H1 (cell line): ENCODE results near the gene POLR2A. TPM values are rescaled to one million over a fixed set of nuclear protein-coding genes. Genes with fewer than 3 reads are reported as not detected.
A peak's percentile ranks its signal among the peaks of the same experiment; 100 is the strongest.

ENCODE experiments used
- JUN ChIP-seq: IDR thresholded peaks from 2 replicates; pipeline ENCODE4 v1.6.1; 2011; ENCODE audit warnings: low read depth, mild to moderate bottlenecking, improper control_type of control experiment, low read length
- NANOG ChIP-seq: IDR thresholded peaks from 2 replicates; pipeline ENCODE4 v1.6.1; 2011; ENCODE audit warnings: low read length, low read depth, mild to moderate bottlenecking, inconsistent platforms; ENCODE audit not compliant: insufficient read depth, poor library complexity, severe bottlenecking
- PHF8 ChIP-seq: fragments of 200-600 bp; sonication (generic); conservative IDR thresholded peaks from 2 replicates; pipeline ENCODE4 v1.7.1; 2012; ENCODE audit warnings: low read depth, mild to moderate bottlenecking, inconsistent platforms, low read length, moderate library complexity
- POLR2AphosphoS5 ChIP-seq: IDR thresholded peaks from 2 replicates; pipeline ENCODE4 v1.6.1; 2011; ENCODE audit warnings: low read depth, low read length
- SP1 ChIP-seq: IDR thresholded peaks from 2 replicates; pipeline ENCODE4 v1.6.1; 2011; ENCODE audit warnings: low read depth, low read length
- SRF ChIP-seq: IDR thresholded peaks from 2 replicates; pipeline ENCODE4 v1.6.1; 2011; ENCODE audit warnings: mild to moderate bottlenecking, low read depth, low read length, moderate library complexity
- polyA plus RNA-seq, 7 experiments: library from polyadenylated mRNA; depleted of rRNA in 3 of 7; stranded (reverse) in 5 of 7; unstranded in 2 of 7; fragments of >200 nt in 5 of 7; fragments of 200-250 nt in 2 of 7; gene quantifications; 1 replicate in 5 of 7; 2 replicates in 1 of 7; 4 replicates in 1 of 7; pipeline versions ENCODE4 v1.2.1 to v1.2.3, GENCODE V29; 2011 to 2013; ENCODE audit warnings: missing spikeins in 2 of 7, mixed read lengths in 2 of 7
- total RNA-seq: library from RNA; stranded (reverse); fragmentation: NEBNext Ultra II Directional; extraction: Animal tissue kit (Norgen Biotek cat#: 25700); gene quantifications from 2 replicates; pipeline ENCODE4 v1.2.1, GENCODE V29; 2021
- TF ChIP-seq, protein P1 (sequence below): IDR thresholded peaks from 2 replicates; pipeline ENCODE4 v1.6.1; 2012; ENCODE audit warnings: low read length, inconsistent platforms
- TF ChIP-seq, protein P2 (sequence below): fragments of 300-600 bp; sonication (generic); IDR thresholded peaks from 2 replicates; pipeline ENCODE4 v1.7.1; 2012; ENCODE audit warnings: low read length, moderate library complexity, mild to moderate bottlenecking, inconsistent platforms; ENCODE audit not compliant: insufficient replicate concordance

The POLR2A gene
- total and polyA plus RNA-seq, 2 of the 8 experiments (the other 6 are each of a cell fraction or from before 2014, with no cell fraction given), result 26.8 to 150 TPM

- TF ChIP-seq NANOG, result peak; percentile 41
- TF ChIP-seq SP1, result peak; percentile 80
- TF ChIP-seq, protein P1, sequence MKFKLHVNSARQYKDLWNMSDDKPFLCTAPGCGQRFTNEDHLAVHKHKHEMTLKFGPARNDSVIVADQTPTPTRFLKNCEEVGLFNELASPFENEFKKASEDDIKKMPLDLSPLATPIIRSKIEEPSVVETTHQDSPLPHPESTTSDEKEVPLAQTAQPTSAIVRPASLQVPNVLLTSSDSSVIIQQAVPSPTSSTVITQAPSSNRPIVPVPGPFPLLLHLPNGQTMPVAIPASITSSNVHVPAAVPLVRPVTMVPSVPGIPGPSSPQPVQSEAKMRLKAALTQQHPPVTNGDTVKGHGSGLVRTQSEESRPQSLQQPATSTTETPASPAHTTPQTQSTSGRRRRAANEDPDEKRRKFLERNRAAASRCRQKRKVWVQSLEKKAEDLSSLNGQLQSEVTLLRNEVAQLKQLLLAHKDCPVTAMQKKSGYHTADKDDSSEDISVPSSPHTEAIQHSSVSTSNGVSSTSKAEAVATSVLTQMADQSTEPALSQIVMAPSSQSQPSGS, result peak; percentile 58; the same call in 1 of the 2 replicates
- peak; percentile 100 for TF ChIP-seq POLR2AphosphoS5
- TF ChIP-seq JUN, result peak; percentile 34; the same call in 1 of the 2 replicates
- no peak for TF ChIP-seq SRF
- TF ChIP-seq, protein P2, sequence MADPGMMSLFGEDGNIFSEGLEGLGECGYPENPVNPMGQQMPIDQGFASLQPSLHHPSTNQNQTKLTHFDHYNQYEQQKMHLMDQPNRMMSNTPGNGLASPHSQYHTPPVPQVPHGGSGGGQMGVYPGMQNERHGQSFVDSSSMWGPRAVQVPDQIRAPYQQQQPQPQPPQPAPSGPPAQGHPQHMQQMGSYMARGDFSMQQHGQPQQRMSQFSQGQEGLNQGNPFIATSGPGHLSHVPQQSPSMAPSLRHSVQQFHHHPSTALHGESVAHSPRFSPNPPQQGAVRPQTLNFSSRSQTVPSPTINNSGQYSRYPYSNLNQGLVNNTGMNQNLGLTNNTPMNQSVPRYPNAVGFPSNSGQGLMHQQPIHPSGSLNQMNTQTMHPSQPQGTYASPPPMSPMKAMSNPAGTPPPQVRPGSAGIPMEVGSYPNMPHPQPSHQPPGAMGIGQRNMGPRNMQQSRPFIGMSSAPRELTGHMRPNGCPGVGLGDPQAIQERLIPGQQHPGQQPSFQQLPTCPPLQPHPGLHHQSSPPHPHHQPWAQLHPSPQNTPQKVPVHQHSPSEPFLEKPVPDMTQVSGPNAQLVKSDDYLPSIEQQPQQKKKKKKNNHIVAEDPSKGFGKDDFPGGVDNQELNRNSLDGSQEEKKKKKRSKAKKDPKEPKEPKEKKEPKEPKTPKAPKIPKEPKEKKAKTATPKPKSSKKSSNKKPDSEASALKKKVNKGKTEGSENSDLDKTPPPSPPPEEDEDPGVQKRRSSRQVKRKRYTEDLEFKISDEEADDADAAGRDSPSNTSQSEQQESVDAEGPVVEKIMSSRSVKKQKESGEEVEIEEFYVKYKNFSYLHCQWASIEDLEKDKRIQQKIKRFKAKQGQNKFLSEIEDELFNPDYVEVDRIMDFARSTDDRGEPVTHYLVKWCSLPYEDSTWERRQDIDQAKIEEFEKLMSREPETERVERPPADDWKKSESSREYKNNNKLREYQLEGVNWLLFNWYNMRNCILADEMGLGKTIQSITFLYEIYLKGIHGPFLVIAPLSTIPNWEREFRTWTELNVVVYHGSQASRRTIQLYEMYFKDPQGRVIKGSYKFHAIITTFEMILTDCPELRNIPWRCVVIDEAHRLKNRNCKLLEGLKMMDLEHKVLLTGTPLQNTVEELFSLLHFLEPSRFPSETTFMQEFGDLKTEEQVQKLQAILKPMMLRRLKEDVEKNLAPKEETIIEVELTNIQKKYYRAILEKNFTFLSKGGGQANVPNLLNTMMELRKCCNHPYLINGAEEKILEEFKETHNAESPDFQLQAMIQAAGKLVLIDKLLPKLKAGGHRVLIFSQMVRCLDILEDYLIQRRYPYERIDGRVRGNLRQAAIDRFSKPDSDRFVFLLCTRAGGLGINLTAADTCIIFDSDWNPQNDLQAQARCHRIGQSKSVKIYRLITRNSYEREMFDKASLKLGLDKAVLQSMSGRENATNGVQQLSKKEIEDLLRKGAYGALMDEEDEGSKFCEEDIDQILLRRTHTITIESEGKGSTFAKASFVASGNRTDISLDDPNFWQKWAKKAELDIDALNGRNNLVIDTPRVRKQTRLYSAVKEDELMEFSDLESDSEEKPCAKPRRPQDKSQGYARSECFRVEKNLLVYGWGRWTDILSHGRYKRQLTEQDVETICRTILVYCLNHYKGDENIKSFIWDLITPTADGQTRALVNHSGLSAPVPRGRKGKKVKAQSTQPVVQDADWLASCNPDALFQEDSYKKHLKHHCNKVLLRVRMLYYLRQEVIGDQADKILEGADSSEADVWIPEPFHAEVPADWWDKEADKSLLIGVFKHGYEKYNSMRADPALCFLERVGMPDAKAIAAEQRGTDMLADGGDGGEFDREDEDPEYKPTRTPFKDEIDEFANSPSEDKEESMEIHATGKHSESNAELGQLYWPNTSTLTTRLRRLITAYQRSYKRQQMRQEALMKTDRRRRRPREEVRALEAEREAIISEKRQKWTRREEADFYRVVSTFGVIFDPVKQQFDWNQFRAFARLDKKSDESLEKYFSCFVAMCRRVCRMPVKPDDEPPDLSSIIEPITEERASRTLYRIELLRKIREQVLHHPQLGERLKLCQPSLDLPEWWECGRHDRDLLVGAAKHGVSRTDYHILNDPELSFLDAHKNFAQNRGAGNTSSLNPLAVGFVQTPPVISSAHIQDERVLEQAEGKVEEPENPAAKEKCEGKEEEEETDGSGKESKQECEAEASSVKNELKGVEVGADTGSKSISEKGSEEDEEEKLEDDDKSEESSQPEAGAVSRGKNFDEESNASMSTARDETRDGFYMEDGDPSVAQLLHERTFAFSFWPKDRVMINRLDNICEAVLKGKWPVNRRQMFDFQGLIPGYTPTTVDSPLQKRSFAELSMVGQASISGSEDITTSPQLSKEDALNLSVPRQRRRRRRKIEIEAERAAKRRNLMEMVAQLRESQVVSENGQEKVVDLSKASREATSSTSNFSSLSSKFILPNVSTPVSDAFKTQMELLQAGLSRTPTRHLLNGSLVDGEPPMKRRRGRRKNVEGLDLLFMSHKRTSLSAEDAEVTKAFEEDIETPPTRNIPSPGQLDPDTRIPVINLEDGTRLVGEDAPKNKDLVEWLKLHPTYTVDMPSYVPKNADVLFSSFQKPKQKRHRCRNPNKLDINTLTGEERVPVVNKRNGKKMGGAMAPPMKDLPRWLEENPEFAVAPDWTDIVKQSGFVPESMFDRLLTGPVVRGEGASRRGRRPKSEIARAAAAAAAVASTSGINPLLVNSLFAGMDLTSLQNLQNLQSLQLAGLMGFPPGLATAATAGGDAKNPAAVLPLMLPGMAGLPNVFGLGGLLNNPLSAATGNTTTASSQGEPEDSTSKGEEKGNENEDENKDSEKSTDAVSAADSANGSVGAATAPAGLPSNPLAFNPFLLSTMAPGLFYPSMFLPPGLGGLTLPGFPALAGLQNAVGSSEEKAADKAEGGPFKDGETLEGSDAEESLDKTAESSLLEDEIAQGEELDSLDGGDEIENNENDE, result no peak
- peak; percentile 90 for TF ChIP-seq PHF8
Measured at GRCh38 chr17:7484067-7484918, at the start of gene POLR2A (continued).
